ENCODE measurements around the gene SORBS1.

- TF ChIP-seq CTCF (IDR thresholded peaks at IDR 0.05; ENCODE audit: insufficient read depth, low read depth, low read length) (no peak), EZH2 (IDR thresholded peaks at IDR 0.05; ENCODE audit: insufficient read depth, low read length) (no peak)
These were observed 86.8 kb downstream of the SORBS1 start for GRCh38 chr10:95474228-95475002.

All from astrocyte (in vitro differentiated cells and primary cell).